Fibroblast of the aortic adventitia (primary cell): Measurements from ENCODE around the gene EZR. TPM values are rescaled to one million over a fixed set of nuclear protein-coding genes. Genes with fewer than 3 reads are reported as not detected.

Source experiments
- DNase-seq: peaks from one replicate; pipeline ENCODE4 v3.0.0-alpha.2; 2010; ENCODE audit warnings: low read depth
- H3K4me3 ChIP-seq: 2 replicates; pipeline ENCODE4 v1.5.1; 2011; ENCODE audit warnings: low read depth, mild to moderate bottlenecking, control low read depth, low read length, moderate library complexity
- total RNA-seq: library from RNA; depleted of rRNA; stranded (reverse); fragments of >200 nt; gene quantifications from 2 replicates; pipeline ENCODE4 v1.2.3, GENCODE V29; 2012; ENCODE audit warnings: low replicate concordance
- TF ChIP-seq, protein P1 (sequence below): IDR thresholded peaks from 2 replicates; pipeline ENCODE4 v1.5.1; 2011; ENCODE audit warnings: mild to moderate bottlenecking, low read length, control low read depth, inconsistent platforms; ENCODE audit not compliant: insufficient read depth

Gene EZR
- total RNA-seq, 1 donor: 41.3 TPM

DNA sequence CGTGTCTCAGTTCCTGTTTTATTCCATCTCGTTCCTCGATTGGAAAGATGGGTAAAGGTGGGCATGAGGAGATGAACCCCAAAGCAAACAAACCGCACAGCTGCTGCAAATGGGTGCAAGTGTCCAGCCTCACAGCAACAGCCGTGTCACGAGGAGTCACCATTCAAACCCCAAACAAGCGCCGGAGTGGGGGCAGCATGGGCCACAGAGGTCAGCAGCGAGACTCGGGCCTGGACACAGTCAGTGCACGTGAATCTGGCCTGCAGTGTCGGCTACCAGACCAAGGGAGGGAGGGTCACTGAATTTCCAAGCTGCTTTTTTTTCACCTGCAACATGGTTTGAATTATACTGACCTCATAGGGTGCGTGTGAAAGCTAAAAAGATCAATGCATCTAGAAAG, 63.5 kb downstream of the EZR start:
- no peak for DNase-seq
- TF ChIP-seq, protein P1, sequence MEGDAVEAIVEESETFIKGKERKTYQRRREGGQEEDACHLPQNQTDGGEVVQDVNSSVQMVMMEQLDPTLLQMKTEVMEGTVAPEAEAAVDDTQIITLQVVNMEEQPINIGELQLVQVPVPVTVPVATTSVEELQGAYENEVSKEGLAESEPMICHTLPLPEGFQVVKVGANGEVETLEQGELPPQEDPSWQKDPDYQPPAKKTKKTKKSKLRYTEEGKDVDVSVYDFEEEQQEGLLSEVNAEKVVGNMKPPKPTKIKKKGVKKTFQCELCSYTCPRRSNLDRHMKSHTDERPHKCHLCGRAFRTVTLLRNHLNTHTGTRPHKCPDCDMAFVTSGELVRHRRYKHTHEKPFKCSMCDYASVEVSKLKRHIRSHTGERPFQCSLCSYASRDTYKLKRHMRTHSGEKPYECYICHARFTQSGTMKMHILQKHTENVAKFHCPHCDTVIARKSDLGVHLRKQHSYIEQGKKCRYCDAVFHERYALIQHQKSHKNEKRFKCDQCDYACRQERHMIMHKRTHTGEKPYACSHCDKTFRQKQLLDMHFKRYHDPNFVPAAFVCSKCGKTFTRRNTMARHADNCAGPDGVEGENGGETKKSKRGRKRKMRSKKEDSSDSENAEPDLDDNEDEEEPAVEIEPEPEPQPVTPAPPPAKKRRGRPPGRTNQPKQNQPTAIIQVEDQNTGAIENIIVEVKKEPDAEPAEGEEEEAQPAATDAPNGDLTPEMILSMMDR: no peak
- no peak overlapping the region for H3K4me3 ChIP-seq

GRCh38 chr6:158754738-158755137, 64.4 kb downstream of the EZR start:
- TF ChIP-seq, protein P1: no peak
- DNase-seq: no peak
- H3K4me3 ChIP-seq: no peak overlapping the region

- H3K4me3 ChIP-seq: no peak overlapping the region
- no peak for DNase-seq
Observed at GRCh38 chr6:158753811-158754210, 65.4 kb downstream of the EZR start.

GRCh38 chr6:158752613-158753012, 66.6 kb downstream of the EZR start:
- TF ChIP-seq, protein P1: peak; percentile 7
- DNase-seq: peak; percentile 23
- H3K4me3 ChIP-seq: no peak overlapping the region

More at GRCh38 chr6:158753811-158754210, 65.4 kb downstream of the EZR start:
- TF ChIP-seq, protein P1: no peak

GRCh38 chr6:158751921-158752320, 67.2 kb downstream of the EZR start:
- H3K4me3 ChIP-seq: no peak overlapping the region
- DNase-seq: no peak
- TF ChIP-seq, protein P1: no peak

DNA sequence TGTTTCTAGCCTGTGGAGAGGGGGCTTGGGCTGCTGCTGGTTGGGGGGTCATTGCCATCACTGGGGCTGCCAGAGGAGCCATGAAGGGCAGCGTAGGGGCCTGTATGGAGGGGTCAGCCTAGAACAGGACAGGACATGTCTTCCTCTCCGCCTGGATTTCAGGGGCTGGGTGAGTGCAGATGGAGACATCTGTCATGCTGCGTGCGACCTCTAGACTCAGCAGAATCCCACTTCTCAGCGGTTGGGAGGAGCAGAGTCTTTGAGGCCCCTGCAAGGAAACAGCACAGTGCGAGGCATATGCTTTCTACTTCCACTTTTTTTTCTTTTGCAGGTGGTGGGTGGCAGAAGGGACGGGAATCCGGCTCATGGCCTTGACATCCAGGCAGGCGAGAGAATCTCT, 67.9 kb downstream of the EZR start:
- no peak overlapping the region for H3K4me3 ChIP-seq
- no peak for DNase-seq
- TF ChIP-seq, protein P1: no peak

GRCh38 chr6:158744986-158745430, 74.2 kb downstream of the EZR start:
- peak; percentile 21 for DNase-seq
- no peak overlapping the region for H3K4me3 ChIP-seq
- TF ChIP-seq, protein P1: no peak
